SHP77 treated with DMSO at 0.1 percent for 48 hours (cell line): ENCODE measurements around the gene TRMU.
A peak's percentile ranks its signal among the peaks of the same experiment; 100 is the strongest.

ENCODE experiments used
- DNase-seq: peaks from one replicate; lab custom pipeline; 2025; lab: John Stamatoyannopoulos, UW

TRMU gene

GRCh38 chr22:46335201-46336118 is at the start of gene TRMU:
TRMU (plus strand) TSS chr22:46335714; CDS start chr22:46335765, 51 bp downstream.
- peak; percentile 59 for DNase-seq

- DNase-seq, result no peak
These were observed 49.5 kb upstream of the TRMU start for GRCh38 chr22:46286006-46286405.

- DNase-seq, result no peak
These were observed 48.3 kb upstream of the TRMU start for GRCh38 chr22:46286941-46287872.

GRCh38 chr22:46287873-46288751 is 47.4 kb upstream of the TRMU start:
- no peak for DNase-seq

- no peak for DNase-seq
These were observed 46.7 kb upstream of the TRMU start for GRCh38 chr22:46288846-46289243.

GRCh38 chr22:46289244-46289891 is 46.1 kb upstream of the TRMU start:
- no peak for DNase-seq

GRCh38 chr22:46290121-46290842 is 45.2 kb upstream of the TRMU start:
- no peak for DNase-seq

- no peak for DNase-seq
These were observed 44.4 kb upstream of the TRMU start for GRCh38 chr22:46290843-46291785.

- DNase-seq, result no peak
These were observed 43.3 kb upstream of the TRMU start for GRCh38 chr22:46292173-46292572.

GRCh38 chr22:46292732-46293131 is 42.8 kb upstream of the TRMU start:
- DNase-seq, result no peak

- no peak for DNase-seq
These were observed 41.8 kb upstream of the TRMU start for GRCh38 chr22:46293577-46294260.

- DNase-seq, result no peak
These were observed 40.7 kb upstream of the TRMU start for GRCh38 chr22:46294784-46295183.

- no peak for DNase-seq
These were observed 40.1 kb upstream of the TRMU start for GRCh38 chr22:46295277-46295971.

GRCh38 chr22:46296257-46297150 is 39.0 kb upstream of the TRMU start, which contains the start of gene GTSE1:
GTSE1 (plus strand) TSS chr22:46296870; CDS start chr22:46297401, 531 bp downstream.
- DNase-seq, result peak; percentile 97

- peak; percentile 9 for DNase-seq
These were observed 38.2 kb upstream of the TRMU start for GRCh38 chr22:46297151-46297812.

GRCh38 chr22:46299101-46299500 is 36.4 kb upstream of the TRMU start:
- no peak for DNase-seq
